ENCODE results near the gene CASKIN1.

Gene CASKIN1

DNA sequence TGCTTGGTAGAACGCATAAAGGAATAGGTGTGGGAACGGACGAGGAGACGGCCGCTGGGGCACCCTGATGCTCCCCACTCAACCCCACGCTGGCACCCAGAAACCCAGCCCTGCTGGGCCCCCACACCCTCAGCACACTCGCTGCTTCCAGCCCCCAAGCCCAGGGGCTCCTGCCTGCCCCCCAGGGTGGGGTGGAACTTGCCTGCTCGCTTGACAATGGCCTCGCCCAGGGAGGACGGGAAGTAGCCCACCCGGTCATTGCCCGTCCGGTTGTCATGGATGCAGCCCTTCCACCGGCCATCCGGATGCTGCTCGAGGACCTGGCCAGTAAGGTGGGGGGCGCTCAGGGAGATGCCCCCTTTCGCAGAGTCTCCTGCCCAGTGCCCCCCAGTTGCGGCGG is 9.9 kb downstream of the CASKIN1 start:
- H3K4me2 ChIP-seq (ENCODE audit: insufficient read depth, low read length, poor library complexity, severe bottlenecking): no peak overlapping the region
- H2BK120ac ChIP-seq (ENCODE audit: low read depth, low read length): no peak overlapping the region
- peaks cover 3 to 18% of the 10 kb centered on the region in 2 donors for H3K36me3 ChIP-seq (replicated peaks in 1 of 2; ENCODE audit: control insufficient read depth in 2 of 2, insufficient read depth in 2 of 2, low read length in 2 of 2)
- no peak overlapping the region for H3K14ac ChIP-seq (ENCODE audit: low read length)
- peak overlapping the region; percentile 31 for H3K23ac ChIP-seq (ENCODE audit: low read depth, low read length, poor library complexity)
- no peaks in the 10 kb centered on the region for H3K27me3 ChIP-seq (ENCODE audit: control insufficient read depth in 3 of 3, insufficient read depth in 3 of 3, low read depth in 1 of 3, low read length in 3 of 3)
- H2AFZ ChIP-seq (ENCODE audit: low read length): no peak overlapping the region
- no peak overlapping the region for H2BK15ac ChIP-seq (ENCODE audit: low read length)
- no peak overlapping the region for H2BK5ac ChIP-seq (ENCODE audit: low read length)
- no peak overlapping the region for H2BK12ac ChIP-seq (ENCODE audit: low read length)
- no CpG with 5 or more reads among the region's 20 CpGs for WGBS, 2 donors (ENCODE audit: extremely low coverage in 2 of 2, insufficient read length in 2 of 2, insufficient replicate concordance in 1 of 2)
- no peak overlapping the region for H3K4me3 ChIP-seq (ENCODE audit: low read length in 2 of 2)
- DNase-seq (ENCODE audit: low spot score): no peak
- H3K79me1 ChIP-seq (ENCODE audit: low read depth, low read length): no peaks in the 10 kb centered on the region
- H3K9me3 ChIP-seq (replicated peaks in 1 of 2; ENCODE audit: control insufficient read depth in 2 of 2, insufficient read depth in 1 of 2, low read depth in 1 of 2, low read length in 2 of 2): no peaks in the 10 kb centered on the region
- H4K91ac ChIP-seq (ENCODE audit: low read depth, low read length, poor library complexity): no peak overlapping the region
- H4K8ac ChIP-seq (ENCODE audit: low read depth, low read length): no peak overlapping the region
- no peak overlapping the region for H3K27ac ChIP-seq (replicated peaks; ENCODE audit: low read length)
- H3K18ac ChIP-seq (ENCODE audit: low read length): no peak overlapping the region
- no peak overlapping the region for H2AK5ac ChIP-seq (ENCODE audit: low read depth, low read length)
- H3K4ac ChIP-seq (ENCODE audit: low read length): no peak overlapping the region
- H3K4me1 ChIP-seq (ENCODE audit: control insufficient read depth in 2 of 2, insufficient read depth in 1 of 2, low read depth in 1 of 2, low read length in 2 of 2): peaks cover 3 to 6% of the 10 kb centered on the region in 2 donors
- no peak overlapping the region for H3K9ac ChIP-seq (ENCODE audit: low read depth, low read length, poor library complexity)

DNA sequence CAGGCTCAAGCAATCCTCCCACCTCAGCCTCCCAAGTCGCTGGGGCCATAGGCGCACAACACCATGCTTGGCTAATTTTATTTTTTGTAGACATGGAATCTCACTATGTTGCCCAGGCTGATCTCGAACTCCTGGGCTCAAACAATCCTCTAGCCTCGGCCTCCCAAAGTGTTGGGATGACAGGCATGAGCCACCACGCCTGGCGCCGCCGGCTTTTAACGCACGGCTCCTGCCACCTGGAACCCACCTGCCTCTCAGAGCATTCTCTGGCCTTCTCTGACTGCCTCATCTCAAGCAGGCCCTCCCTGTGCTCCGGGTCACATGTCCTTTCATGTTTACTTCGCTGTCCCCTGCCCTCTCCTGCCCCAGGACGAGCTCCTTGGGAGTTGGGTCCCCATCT is 10.3 kb downstream of the CASKIN1 start:
- H4K91ac ChIP-seq (ENCODE audit: low read depth, low read length, poor library complexity): no peak overlapping the region
- no peak overlapping the region for H3K9ac ChIP-seq (ENCODE audit: low read depth, low read length, poor library complexity)
- H2AK5ac ChIP-seq (ENCODE audit: low read depth, low read length): no peak overlapping the region
- no peak overlapping the region for H2BK5ac ChIP-seq (ENCODE audit: low read length)
- no peaks in the 10 kb centered on the region for H3K9me3 ChIP-seq (replicated peaks in 1 of 2; ENCODE audit: control insufficient read depth in 2 of 2, insufficient read depth in 1 of 2, low read depth in 1 of 2, low read length in 2 of 2)
- H3K79me1 ChIP-seq (ENCODE audit: low read depth, low read length): no peaks in the 10 kb centered on the region
- H3K4me3 ChIP-seq (ENCODE audit: low read length in 2 of 2): no peak overlapping the region
- no peak overlapping the region for H2AFZ ChIP-seq (ENCODE audit: low read length)
- H3K27ac ChIP-seq (replicated peaks; ENCODE audit: low read length): no peak overlapping the region
- no peak overlapping the region for H2BK12ac ChIP-seq (ENCODE audit: low read length)
- H4K8ac ChIP-seq (ENCODE audit: low read depth, low read length): no peak overlapping the region
- H3K36me3 ChIP-seq (replicated peaks in 1 of 2; ENCODE audit: control insufficient read depth in 2 of 2, insufficient read depth in 2 of 2, low read length in 2 of 2): peaks cover 3 to 18% of the 10 kb centered on the region in 2 donors
- H3K27me3 ChIP-seq (ENCODE audit: control insufficient read depth in 3 of 3, insufficient read depth in 3 of 3, low read depth in 1 of 3, low read length in 3 of 3): no peaks in the 10 kb centered on the region
- no peak overlapping the region for H3K14ac ChIP-seq (ENCODE audit: low read length)
- no peak for DNase-seq (ENCODE audit: low spot score)
- H3K4me2 ChIP-seq (ENCODE audit: insufficient read depth, low read length, poor library complexity, severe bottlenecking): no peak overlapping the region
- no peak overlapping the region for H2BK120ac ChIP-seq (ENCODE audit: low read depth, low read length)
- H3K4me1 ChIP-seq (ENCODE audit: control insufficient read depth in 2 of 2, insufficient read depth in 1 of 2, low read depth in 1 of 2, low read length in 2 of 2): peaks cover 3 to 6% of the 10 kb centered on the region in 2 donors
- no peak overlapping the region for H2BK15ac ChIP-seq (ENCODE audit: low read length)
- H3K18ac ChIP-seq (ENCODE audit: low read length): no peak overlapping the region
- no peak overlapping the region for H3K4ac ChIP-seq (ENCODE audit: low read length)
- no CpG with 5 or more reads among the region's 13 CpGs for WGBS, 2 donors (ENCODE audit: extremely low coverage in 2 of 2, insufficient read length in 2 of 2, insufficient replicate concordance in 1 of 2)
- peak overlapping the region; percentile 31 for H3K23ac ChIP-seq (ENCODE audit: low read depth, low read length, poor library complexity)

DNA sequence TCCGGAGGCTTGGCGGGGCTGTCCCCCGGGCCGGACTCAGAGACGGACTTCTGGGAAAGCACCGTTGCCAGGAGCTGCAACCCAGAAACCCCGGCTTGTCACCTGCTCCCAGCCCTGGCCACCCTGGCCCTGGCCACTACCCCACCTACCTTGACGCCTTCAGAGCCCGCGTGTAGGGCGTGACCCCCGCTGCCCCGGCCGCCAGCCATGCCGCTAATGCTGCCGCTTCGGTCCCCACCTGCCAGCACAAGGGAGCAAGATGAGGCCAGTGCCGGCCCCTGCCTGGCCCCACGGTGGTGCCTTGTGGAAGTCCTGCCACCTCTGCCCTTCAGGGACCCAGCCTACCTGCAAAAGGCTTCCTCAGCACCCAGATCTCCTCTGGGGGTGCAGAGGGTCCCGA is 11.4 kb downstream of the CASKIN1 start:
- no peaks in the 10 kb centered on the region for H3K9me3 ChIP-seq (replicated peaks in 1 of 2; ENCODE audit: control insufficient read depth in 2 of 2, insufficient read depth in 1 of 2, low read depth in 1 of 2, low read length in 2 of 2)
- H2BK120ac ChIP-seq (ENCODE audit: low read depth, low read length): no peak overlapping the region
- no peak for DNase-seq (ENCODE audit: low spot score)
- no peak overlapping the region for H2AK5ac ChIP-seq (ENCODE audit: low read depth, low read length)
- H3K23ac ChIP-seq (ENCODE audit: low read depth, low read length, poor library complexity): peak overlapping the region; percentile 89
- H3K4me3 ChIP-seq (ENCODE audit: low read length in 2 of 2): no peak overlapping the region
- H3K27ac ChIP-seq (replicated peaks; ENCODE audit: low read length): no peak overlapping the region
- H3K27me3 ChIP-seq (ENCODE audit: control insufficient read depth in 3 of 3, insufficient read depth in 3 of 3, low read depth in 1 of 3, low read length in 3 of 3): no peaks in the 10 kb centered on the region
- H2AFZ ChIP-seq (ENCODE audit: low read length): no peak overlapping the region
- no CpG with 5 or more reads among the region's 20 CpGs for WGBS, 2 donors (ENCODE audit: extremely low coverage in 2 of 2, insufficient read length in 2 of 2, insufficient replicate concordance in 1 of 2)
- H3K14ac ChIP-seq (ENCODE audit: low read length): no peak overlapping the region
- H3K79me1 ChIP-seq (ENCODE audit: low read depth, low read length): peaks cover 2% of the 10 kb centered on the region
- no peak overlapping the region for H3K18ac ChIP-seq (ENCODE audit: low read length)
- peak overlapping the region; percentile 30 for H3K9ac ChIP-seq (ENCODE audit: low read depth, low read length, poor library complexity)
- H3K4ac ChIP-seq (ENCODE audit: low read length): no peak overlapping the region
- peaks cover 1 to 3% of the 10 kb centered on the region in 2 donors for H3K4me1 ChIP-seq (ENCODE audit: control insufficient read depth in 2 of 2, insufficient read depth in 1 of 2, low read depth in 1 of 2, low read length in 2 of 2)
- no peak overlapping the region for H2BK12ac ChIP-seq (ENCODE audit: low read length)
- peaks cover 3 to 18% of the 10 kb centered on the region in 2 donors for H3K36me3 ChIP-seq (replicated peaks in 1 of 2; ENCODE audit: control insufficient read depth in 2 of 2, insufficient read depth in 2 of 2, low read length in 2 of 2)
- no peak overlapping the region for H3K4me2 ChIP-seq (ENCODE audit: insufficient read depth, low read length, poor library complexity, severe bottlenecking)
- H2BK5ac ChIP-seq (ENCODE audit: low read length): no peak overlapping the region
- H4K8ac ChIP-seq (ENCODE audit: low read depth, low read length): no peak overlapping the region
- H2BK15ac ChIP-seq (ENCODE audit: low read length): no peak overlapping the region
- no peak overlapping the region for H4K91ac ChIP-seq (ENCODE audit: low read depth, low read length, poor library complexity)

DNA sequence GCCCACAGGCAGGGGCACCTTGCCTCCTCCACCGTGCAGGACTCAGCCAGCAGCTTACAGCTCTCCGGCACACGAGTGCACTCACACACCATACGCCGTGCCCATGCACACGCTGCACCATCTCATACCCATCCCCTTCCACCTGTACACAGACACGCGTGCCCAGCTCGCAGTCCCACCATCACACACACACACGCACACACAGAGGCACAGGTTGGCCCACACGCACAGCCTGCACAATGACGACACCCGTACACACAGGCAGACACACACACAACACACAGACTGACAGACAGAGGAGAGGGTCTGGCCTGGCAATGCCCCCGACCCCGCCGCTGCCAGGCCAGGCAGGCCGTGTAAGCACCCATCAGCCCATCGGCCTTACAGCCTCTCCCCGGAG is 12.1 kb downstream of the CASKIN1 start:
- Histone ChIP-seq H3K4me2 (ENCODE audit: insufficient read depth, low read length, poor library complexity, severe bottlenecking) (no peak overlapping the region), H3K4me1 (ENCODE audit: control insufficient read depth in 2 of 2, insufficient read depth in 1 of 2, low read depth in 1 of 2, low read length in 2 of 2) (peaks cover 0 to 3% of the 10 kb centered on the region in 2 donors), H3K27me3 (ENCODE audit: control insufficient read depth in 3 of 3, insufficient read depth in 3 of 3, low read depth in 1 of 3, low read length in 3 of 3) (no peaks in the 10 kb centered on the region), H2AK5ac (ENCODE audit: low read depth, low read length) (no peak overlapping the region), H3K4ac (ENCODE audit: low read length) (no peak overlapping the region), H3K23ac (ENCODE audit: low read depth, low read length, poor library complexity) (peak overlapping the region; percentile 22), H3K9ac (ENCODE audit: low read depth, low read length, poor library complexity) (no peak overlapping the region), H2BK15ac (ENCODE audit: low read length) (no peak overlapping the region), H2AFZ (ENCODE audit: low read length) (no peak overlapping the region), H3K18ac (ENCODE audit: low read length) (no peak overlapping the region), H3K9me3 (replicated peaks in 1 of 2; ENCODE audit: control insufficient read depth in 2 of 2, insufficient read depth in 1 of 2, low read depth in 1 of 2, low read length in 2 of 2) (no peaks in the 10 kb centered on the region), H4K91ac (ENCODE audit: low read depth, low read length, poor library complexity) (peak overlapping the region; percentile 72), H2BK120ac (ENCODE audit: low read depth, low read length) (no peak overlapping the region), H3K27ac (replicated peaks; ENCODE audit: low read length) (no peak overlapping the region), H2BK12ac (ENCODE audit: low read length) (no peak overlapping the region), H3K36me3 (replicated peaks in 1 of 2; ENCODE audit: control insufficient read depth in 2 of 2, insufficient read depth in 2 of 2, low read length in 2 of 2) (peaks cover 3 to 18% of the 10 kb centered on the region in 2 donors), H3K14ac (ENCODE audit: low read length) (no peak overlapping the region), H3K4me3 (ENCODE audit: low read length in 2 of 2) (peak overlapping the region in 1 of 2 donors; percentile 8), H4K8ac (ENCODE audit: low read depth, low read length) (no peak overlapping the region), H3K79me1 (ENCODE audit: low read depth, low read length) (peaks cover 2% of the 10 kb centered on the region), H2BK5ac (ENCODE audit: low read length) (peak overlapping the region; percentile 53)
- no peak for DNase-seq (ENCODE audit: low spot score)
- WGBS, 2 donors (ENCODE audit: extremely low coverage in 2 of 2, insufficient read length in 2 of 2, insufficient replicate concordance in 1 of 2): no CpG with 5 or more reads among the region's 19 CpGs

Data from neuronal stem cell (in vitro differentiated cells).